A673 (cell line): ENCODE results near the gene ASB6. TPM values are rescaled to one million over a fixed set of nuclear protein-coding genes. Genes with fewer than 3 reads are reported as not detected.

Experiments
- BruUV-seq: library from RNA; stranded (reverse); fragments of 400-500 nt; replicated peaks from 2 replicates; lab custom pipeline; 2021; lab: Mats Ljungman, UMichigan
- CTCF ChIA-PET: fragments of 300-600 bp; sonication (Branson Sonifier 250); formaldehyde crosslinking; loops from one replicate; lab custom pipeline; 2022; ENCODE audit warnings: antibody characterized with exemption; lab: Charles Lee
- POLR2A ChIA-PET: fragments of 300-600 bp; sonication (Branson Sonifier 250); formaldehyde crosslinking; loops from one replicate; lab custom pipeline; 2022; ENCODE audit warnings: antibody characterized with exemption; ENCODE audit not compliant: low non-redundant PET; lab: Charles Lee
- DNase-seq: peaks from one replicate; pipeline ENCODE4 v3.0.0-alpha.2; 2015; ENCODE audit warnings: low spot score
- H3K27ac ChIP-seq: fragments of 200-600 bp; sonication (generic); 2 replicates; pipeline ENCODE4 v1.5.1; 2016; ENCODE audit warnings: mixed run types, low read depth, mild to moderate bottlenecking, mixed read lengths, antibody characterized with exemption, low read length; ENCODE audit not compliant: poor library complexity, severe bottlenecking
- H3K27me3 ChIP-seq: fragments of 200-600 bp; sonication (generic); replicated peaks from 2 replicates; pipeline ENCODE4 v1.6.1; 2017; ENCODE audit warnings: mixed run types, low read depth, mild to moderate bottlenecking, mixed read lengths, antibody characterized with exemption, low read length; ENCODE audit not compliant: insufficient read depth, poor library complexity
- H3K36me3 ChIP-seq: fragments of 200-600 bp; sonication (generic); 2 replicates; pipeline ENCODE4 v1.6.1; 2016; ENCODE audit warnings: mixed run types, mild to moderate bottlenecking, mixed read lengths, antibody characterized with exemption, low read length; ENCODE audit not compliant: insufficient read depth, poor library complexity, severe bottlenecking
- H3K4me1 ChIP-seq: fragments of 200-600 bp; sonication (generic); 2 replicates; pipeline ENCODE4 v1.6.1; 2017; ENCODE audit warnings: mixed run types, mild to moderate bottlenecking, mixed read lengths, antibody characterized with exemption, low read length; ENCODE audit not compliant: insufficient read depth, poor library complexity, severe bottlenecking
- H3K4me3 ChIP-seq: fragments of 200-600 bp; sonication (generic); 2 replicates; pipeline ENCODE4 v1.5.1; 2016; ENCODE audit warnings: low read depth, mixed run types, mild to moderate bottlenecking, mixed read lengths, low read length; ENCODE audit not compliant: poor library complexity, severe bottlenecking
- H3K9me3 ChIP-seq: fragments of 200-600 bp; sonication (generic); 2 replicates; pipeline ENCODE4 v1.6.1; 2016; ENCODE audit warnings: mixed run types, low read depth, mild to moderate bottlenecking, mixed read lengths, antibody characterized with exemption, low read length; ENCODE audit not compliant: poor library complexity, severe bottlenecking
- CTCF ChIP-seq: fragments of 300-800, 200-600 bp; sonication (generic); conservative IDR thresholded peaks from 2 replicates; pipeline ENCODE4 v1.5.1; 2017; ENCODE audit warnings: low read depth, mild to moderate bottlenecking, antibody characterized with exemption, low read length, moderate library complexity, mixed read lengths
- EZH2 ChIP-seq: fragments of 200-600 bp; sonication (generic); IDR thresholded peaks from 2 replicates; pipeline ENCODE4 v1.6.1; 2017; ENCODE audit warnings: borderline replicate concordance, low read depth, mild to moderate bottlenecking, mixed read lengths, antibody characterized with exemption, low read length; ENCODE audit not compliant: poor library complexity, severe bottlenecking
- intact Hi-C: fragments of 100-400 bp; cut with micrococcal nuclease; formaldehyde crosslinking; loops from one replicate; pipeline ENCODE4 v1.10.0; 2022; ENCODE audit not compliant: unreplicated experiment
- total RNA-seq: library from RNA; stranded (reverse); gene quantifications from 2 replicates; pipeline ENCODE4 v1.2.3, GENCODE V29; 2021

Gene ASB6
- total RNA-seq, 1 experiment from 2014 or later: 36.5 TPM

GRCh38 chr9:129673602-129674001 lies 31.7 kb upstream of the ASB6 start:
- Histone ChIP-seq H3K36me3 (no peaks in the 10 kb centered on the region), H3K27me3 (no peaks in the 10 kb centered on the region), H3K27ac (no peak overlapping the region), H3K4me3 (no peak overlapping the region), H3K4me1 (peaks cover 27% of the 10 kb centered on the region), H3K9me3 (no peaks in the 10 kb centered on the region)
- intact Hi-C loops: no loop called here
- DNase-seq: no peak
- CTCF ChIA-PET: no interaction called here
- no TSS peak for BruUV-seq
- POLR2A ChIA-PET: no interaction called here
- TF ChIP-seq CTCF (no peak), EZH2 (no peak)

GRCh38 chr9:129672702-129673101 lies 30.8 kb upstream of the ASB6 start:
- no peak for DNase-seq
- Histone ChIP-seq H3K27ac (peak overlapping the region; percentile 22), H3K9me3 (no peaks in the 10 kb centered on the region), H3K27me3 (no peaks in the 10 kb centered on the region), H3K4me1 (peaks cover 34% of the 10 kb centered on the region), H3K4me3 (no peak overlapping the region), H3K36me3 (no peaks in the 10 kb centered on the region)
- no TSS peak for BruUV-seq
- ChIA-PET POLR2A (no interaction called here), CTCF (no interaction called here)
- intact Hi-C loops: no loop called here
- no peak for TF ChIP-seq EZH2
- TF ChIP-seq CTCF: no peak

- Histone ChIP-seq H3K27ac (peak overlapping the region; percentile 76), H3K4me3 (no peak overlapping the region), H3K4me1 (peaks cover 42% of the 10 kb centered on the region), H3K36me3 (no peaks in the 10 kb centered on the region), H3K27me3 (no peaks in the 10 kb centered on the region), H3K9me3 (no peaks in the 10 kb centered on the region)
- ChIA-PET POLR2A (no interaction called here), CTCF (no interaction called here)
- TF ChIP-seq EZH2: no peak
- BruUV-seq: no TSS peak
- intact Hi-C loops: no loop called here
- DNase-seq: no peak
Measured at GRCh38 chr9:129671519-129671918, 29.6 kb upstream of the ASB6 start.

- no peak overlapping the region for H3K4me3 ChIP-seq
- H3K36me3 ChIP-seq: no peaks in the 10 kb centered on the region
- no peak for TF ChIP-seq EZH2
- no peak for TF ChIP-seq CTCF
- peaks cover 42% of the 10 kb centered on the region for H3K4me1 ChIP-seq
- POLR2A ChIA-PET: no interaction called here
- no peaks in the 10 kb centered on the region for H3K9me3 ChIP-seq
- no TSS peak for BruUV-seq
- no peaks in the 10 kb centered on the region for H3K27me3 ChIP-seq
- CTCF ChIA-PET: no interaction called here
- DNase-seq: peak; percentile 59
- intact Hi-C loops: no loop called here
- H3K27ac ChIP-seq: peak overlapping the region; percentile 76
Measured at GRCh38 chr9:129671065-129671464, 29.1 kb upstream of the ASB6 start.
